ENCODE results near the gene TAGLN2. TPM values are rescaled to one million over a fixed set of nuclear protein-coding genes. Genes with fewer than 3 reads are reported as not detected.

Gene TAGLN2
- total RNA-seq (ENCODE audit: low replicate concordance), result 135 and 476 TPM in 2 replicates

DNA sequence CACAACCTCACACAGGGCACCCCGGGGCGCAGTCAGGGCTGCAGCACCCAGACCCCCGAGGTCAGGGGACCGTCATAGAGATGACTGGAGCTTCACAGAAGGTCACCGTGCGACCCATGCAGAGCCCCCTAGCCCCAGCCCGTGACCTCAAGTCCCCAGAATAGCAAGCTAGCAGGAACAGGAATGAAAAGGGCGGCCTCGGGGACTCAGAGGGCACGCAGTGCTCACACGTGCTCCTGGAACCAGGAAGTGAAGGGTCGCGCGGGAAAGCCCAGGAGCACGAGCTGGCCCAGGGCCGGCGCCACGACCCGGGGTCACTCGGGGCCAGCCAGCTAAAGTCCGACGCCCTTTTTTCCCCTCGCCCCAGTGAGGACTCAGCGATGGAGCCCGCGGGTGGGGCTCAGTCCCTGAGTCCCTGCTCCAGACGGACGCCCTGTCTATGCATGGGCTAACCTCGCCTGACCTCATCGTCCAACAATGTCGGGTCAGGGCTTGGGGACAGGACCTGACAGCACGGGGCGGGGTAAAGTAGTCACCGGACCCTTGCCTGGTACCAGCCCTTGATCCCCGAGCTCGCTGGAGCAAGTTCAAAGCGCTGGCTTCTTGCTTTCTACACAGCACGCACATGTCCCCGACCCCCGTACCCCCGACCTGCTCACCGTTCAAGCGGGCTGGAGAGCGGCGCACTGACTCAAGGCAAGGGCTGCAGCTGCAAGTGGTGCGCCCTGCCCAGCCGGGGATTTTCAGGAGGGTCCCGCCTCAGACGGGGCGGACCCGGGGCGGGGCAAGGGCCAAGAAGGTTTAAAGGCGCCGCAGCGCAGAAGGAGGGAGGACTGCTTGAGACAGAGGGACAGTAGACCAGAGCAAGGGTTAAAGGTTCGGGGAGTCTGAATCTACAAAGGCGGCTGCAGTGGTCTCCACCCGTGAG lies at the start of gene TAGLN2:
TAGLN2 (minus strand) TSS at position 717 of the 928 bp plus-strand sequence. CDS start 4,998 bp downstream, outside the sequence.

GRCh38 chr1:159953536-159954515 lies 28.5 kb upstream of the TAGLN2 start, which contains the start of gene SLAMF9:
Gene SLAMF9, minus strand, starts transcription at chr1:159954237. Its CDS starts 100 bp downstream, at chr1:159954137.

DNA sequence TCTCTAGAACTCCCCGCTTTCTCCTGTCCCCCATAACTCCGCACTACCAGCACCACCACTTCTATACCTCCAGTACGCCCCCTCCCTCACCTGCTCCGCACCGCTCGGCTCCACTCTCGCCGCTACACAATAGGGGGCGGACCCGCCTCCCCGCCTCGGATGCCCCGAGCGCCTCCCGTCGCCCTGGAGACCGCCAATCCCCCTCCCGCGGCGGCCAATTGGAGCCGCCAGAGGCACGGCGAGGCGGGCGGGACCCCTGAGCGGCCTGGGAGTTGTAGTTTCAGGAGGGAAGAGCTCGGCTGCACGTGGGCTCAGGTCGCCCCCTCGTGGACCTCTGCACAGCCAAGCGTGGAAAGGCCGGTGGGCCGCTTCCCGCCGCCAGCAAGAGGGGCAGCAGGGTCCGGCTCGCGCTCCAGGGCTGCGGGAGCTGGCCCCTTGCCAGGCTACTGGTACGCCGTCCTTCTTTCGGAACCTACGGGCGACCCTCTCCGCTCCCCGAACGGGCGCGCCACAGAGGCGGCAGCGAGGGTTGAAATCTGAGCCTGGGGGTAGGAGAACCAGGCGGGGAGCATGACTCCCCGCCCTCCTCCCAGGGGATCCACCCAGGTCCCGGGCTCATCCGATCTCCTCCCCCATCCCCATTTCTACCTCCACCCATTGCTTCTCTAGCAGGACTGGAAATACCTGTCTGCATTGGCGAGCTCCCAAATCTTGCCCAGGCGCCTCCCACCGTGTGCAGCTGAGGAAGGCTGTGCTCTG lies 20.4 kb upstream of the TAGLN2 start, which contains the start of gene IGSF9:
IGSF9 (minus strand) TSS at position 131 of the 759 bp plus-strand sequence. CDS start 2,159 bp downstream, outside the sequence.

DNA sequence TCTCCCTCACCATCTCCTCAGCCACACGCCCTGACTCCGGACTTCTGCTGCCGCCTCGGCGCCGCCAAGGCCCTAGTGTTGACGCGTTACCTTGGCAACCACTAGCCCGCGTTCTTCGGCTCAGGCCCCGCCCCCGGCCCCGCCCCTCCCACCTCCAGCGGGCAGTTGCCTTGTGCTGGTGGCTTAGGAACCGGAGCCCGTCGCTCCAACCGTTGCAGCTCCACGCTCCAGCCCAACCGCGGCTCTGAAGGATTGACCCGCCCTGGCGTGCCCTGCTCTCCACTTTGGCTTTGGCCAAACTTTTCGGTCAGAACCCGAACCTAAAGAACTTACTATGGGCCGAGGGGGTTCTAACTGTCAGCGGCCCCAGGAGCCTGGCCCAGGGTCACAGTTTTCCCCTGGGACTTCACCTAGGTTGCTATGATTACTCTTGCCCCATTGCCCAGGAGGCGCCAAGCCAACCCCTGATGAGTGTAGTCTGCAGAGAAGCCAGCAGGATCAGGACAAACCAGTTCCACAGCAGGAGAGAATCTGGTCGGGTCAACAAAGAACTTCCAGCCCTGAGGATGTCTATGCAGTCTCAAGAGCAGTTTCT lies 25.1 kb downstream of the TAGLN2 start, which contains the start of gene CFAP45:
CFAP45 (minus strand) TSS at position 80 of the 595 bp plus-strand sequence; CDS start at position 13, 67 bp downstream.

Other genes with a start within 250 kb of the TAGLN2 start
- gene CRP, start 210.9 kb downstream of the TAGLN2 start, total RNA-seq (ENCODE audit: low replicate concordance), result not detected in 2 replicates
- gene DUSP23, start 144.5 kb downstream of the TAGLN2 start, total RNA-seq (ENCODE audit: low replicate concordance), result 14.4 and 40.7 TPM in 2 replicates
- gene FCRL6, start 123.1 kb downstream of the TAGLN2 start, total RNA-seq (ENCODE audit: low replicate concordance), result not detected in 2 replicates
- gene SLAMF8, start 98.6 kb downstream of the TAGLN2 start, total RNA-seq (ENCODE audit: low replicate concordance), result not detected in 2 replicates
- gene VSIG8, start 62.9 kb downstream of the TAGLN2 start, total RNA-seq (ENCODE audit: low replicate concordance), result 0.08 TPM in 1 of 2 replicates, not detected in the other
- 0.23 and 1.1 TPM in 2 replicates for gene CFAP45, start 25.3 kb downstream of the TAGLN2 start, total RNA-seq (ENCODE audit: low replicate concordance)
- 0.12 TPM in 1 of 2 replicates, not detected in the other for gene IGSF9, start 20.1 kb upstream of the TAGLN2 start, total RNA-seq (ENCODE audit: low replicate concordance)
- gene SLAMF9, start 28.7 kb upstream of the TAGLN2 start, total RNA-seq (ENCODE audit: low replicate concordance), result 0.38 TPM in 1 of 2 replicates, not detected in the other
- gene PIGM, start 106.5 kb upstream of the TAGLN2 start, total RNA-seq (ENCODE audit: low replicate concordance), result 1.6 and 3.0 TPM in 2 replicates
- not detected in 2 replicates for gene KCNJ10, start 144.7 kb upstream of the TAGLN2 start, total RNA-seq (ENCODE audit: low replicate concordance)
- under 0.01 TPM in 1 of 2 replicates, not detected in the other for gene KCNJ9, start 156.0 kb upstream of the TAGLN2 start, total RNA-seq (ENCODE audit: low replicate concordance)
- 18.0 and 23.1 TPM in 2 replicates for gene IGSF8, start 173.1 kb upstream of the TAGLN2 start, total RNA-seq (ENCODE audit: low replicate concordance)
- gene ATP1A2, start 190.3 kb upstream of the TAGLN2 start, total RNA-seq (ENCODE audit: low replicate concordance), result under 0.01 and 0.08 TPM in 2 replicates
- gene ATP1A4, start 226.1 kb upstream of the TAGLN2 start, total RNA-seq (ENCODE audit: low replicate concordance), result not detected in 2 replicates